GM23338 (cell line): ENCODE measurements around the gene SFI1. TPM values are rescaled to one million over a fixed set of nuclear protein-coding genes. Genes with fewer than 3 reads are reported as not detected.

ENCODE experiments used
- JUNB ChIP-seq: IDR thresholded peaks from one replicate; pipeline ENCODE4 v1.6.1; 2016; ENCODE audit warnings: antibody characterized with exemption; ENCODE audit not compliant: unreplicated experiment
- REST ChIP-seq: IDR thresholded peaks from one replicate; pipeline ENCODE4 v1.6.1; 2018; ENCODE audit warnings: antibody characterized with exemption; ENCODE audit not compliant: unreplicated experiment
- ZNF114 ChIP-seq: fragments of 250-450 bp; sonication (Bioruptor Pico); IDR thresholded peaks from 2 replicates; pipeline ENCODE4 v1.5.0; 2020; ENCODE audit warnings: mild to moderate bottlenecking, moderate library complexity
- ZNF462 ChIP-seq: fragments of 250-450 bp; sonication (Bioruptor Pico); IDR thresholded peaks from 2 replicates; pipeline ENCODE4 v1.5.0; 2020; ENCODE audit warnings: mild to moderate bottlenecking, moderate library complexity
- polyA plus RNA-seq: library from polyadenylated mRNA; unstranded; fragments of >200 nt; fragmentation: Nextera tagmentation; extraction: Ambion mirVana; gene quantifications from 2 replicates; pipeline ENCODE4 v1.2.1, GENCODE V29; 2016
- total RNA-seq: library from RNA; depleted of rRNA; stranded (reverse); fragments of >200 nt; shearing (Covaris generic); gene quantifications from 2 replicates; pipeline ENCODE4 v1.2.3, GENCODE V29; 2014

SFI1 gene
- total and polyA plus RNA-seq, 2 experiments from 2014 or later: 16.7 to 25.6 TPM

GRCh38 chr22:31586137-31586920 lies 90.0 kb downstream of the SFI1 start (continued):
- TF ChIP-seq ZNF462 (no peak), ZNF114 (CRISPR knock-in tag) (no peak), REST (no peak), JUNB (no peak)
